GM19025 (cell line): ENCODE results near the gene UBE2F.
"Not testable (repeated sequence)": the region's sequence is repeated elsewhere in the genome, so short reads cannot be mapped to it uniquely, and the experiment has no call there.

ENCODE experiments used
- ATAC-seq: cut with Tn5 transposase; IDR thresholded peaks from one replicate; pipeline ENCODE4 v1.9.1; 2021; ENCODE audit warnings: mild to moderate bottlenecking, low read depth, moderate library complexity; ENCODE audit not compliant: unreplicated experiment

UBE2F gene

DNA sequence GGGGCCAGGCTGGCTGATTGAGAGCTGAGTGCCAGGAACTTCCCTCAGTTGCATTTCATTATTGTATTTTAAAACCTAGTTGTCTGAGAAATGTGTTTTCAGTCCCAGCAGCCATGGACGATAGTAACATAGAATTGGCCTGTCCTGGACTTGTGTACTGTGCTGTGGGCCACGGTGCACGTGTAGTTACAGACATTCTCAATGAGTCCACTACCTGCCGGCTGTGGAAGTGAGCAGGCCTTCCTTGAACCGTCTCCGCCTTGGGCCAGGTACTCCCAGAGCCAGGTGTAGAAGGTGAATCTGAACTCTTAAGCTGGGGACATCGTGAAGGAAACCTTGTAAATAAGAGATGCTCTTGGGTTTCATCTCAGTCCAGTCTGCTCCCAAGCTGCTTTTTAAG, 47.0 kb downstream of the UBE2F start:
- no peak for ATAC-seq

DNA sequence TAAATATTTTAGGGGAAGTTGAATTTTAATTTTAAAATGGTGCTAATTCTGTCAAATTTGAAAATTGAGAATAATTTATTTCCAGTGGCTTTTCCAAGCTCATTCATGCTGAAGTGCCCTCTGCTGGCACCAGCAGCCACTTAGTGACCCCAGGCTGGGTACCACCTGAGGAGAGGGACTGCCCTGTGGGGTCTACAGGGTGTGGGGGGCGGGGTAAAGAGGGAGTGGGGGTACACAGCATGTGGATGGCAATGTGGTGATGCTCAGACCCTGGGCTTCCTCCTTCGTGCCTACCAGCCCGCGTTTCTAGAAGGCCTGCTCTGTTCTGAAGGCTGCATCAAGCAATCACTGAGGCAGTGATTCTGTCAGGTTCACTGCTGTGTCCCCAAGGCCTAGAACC, 48.9 kb downstream of the UBE2F start:
- ATAC-seq = no peak

DNA sequence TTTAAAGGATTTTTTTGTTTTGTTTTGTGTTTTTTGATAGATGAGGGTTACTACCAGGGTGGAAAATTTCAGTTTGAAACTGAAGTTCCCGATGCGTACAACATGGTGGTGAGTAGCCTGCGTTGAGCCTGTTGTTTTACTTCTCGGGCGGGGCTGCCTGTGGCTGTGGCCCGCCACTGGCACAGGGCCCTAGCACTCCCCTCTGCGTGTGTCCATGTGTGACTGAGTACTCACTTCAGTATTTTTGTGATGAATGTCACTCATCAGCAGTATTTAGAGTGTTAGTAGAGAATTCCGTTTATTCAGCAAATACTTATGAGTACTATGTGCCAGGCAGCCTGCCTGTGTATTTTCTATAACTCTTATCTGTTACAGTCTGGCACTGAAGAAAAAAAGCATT, 49.7 kb downstream of the UBE2F start:
- no peak for ATAC-seq

DNA sequence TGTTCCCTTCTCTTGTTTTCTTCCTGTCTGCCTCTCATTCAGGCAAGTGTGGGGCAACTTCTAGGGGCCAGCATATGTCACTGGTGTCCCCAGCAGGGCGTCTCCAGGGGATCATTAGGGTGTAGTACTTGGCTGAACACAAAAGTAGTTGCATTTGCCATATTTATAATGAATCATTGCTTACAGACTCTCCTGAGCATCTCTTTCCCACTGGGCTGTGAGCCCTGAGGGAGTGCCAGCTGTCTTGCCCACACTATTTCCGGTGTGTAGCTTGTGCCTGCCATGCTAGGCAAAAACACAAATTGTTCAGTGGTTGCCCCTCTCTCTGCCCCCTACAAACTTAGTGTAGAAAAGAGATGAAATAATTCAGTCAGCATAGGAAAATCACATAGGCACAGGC, 53.1 kb downstream of the UBE2F start:
- ATAC-seq = no peak

DNA sequence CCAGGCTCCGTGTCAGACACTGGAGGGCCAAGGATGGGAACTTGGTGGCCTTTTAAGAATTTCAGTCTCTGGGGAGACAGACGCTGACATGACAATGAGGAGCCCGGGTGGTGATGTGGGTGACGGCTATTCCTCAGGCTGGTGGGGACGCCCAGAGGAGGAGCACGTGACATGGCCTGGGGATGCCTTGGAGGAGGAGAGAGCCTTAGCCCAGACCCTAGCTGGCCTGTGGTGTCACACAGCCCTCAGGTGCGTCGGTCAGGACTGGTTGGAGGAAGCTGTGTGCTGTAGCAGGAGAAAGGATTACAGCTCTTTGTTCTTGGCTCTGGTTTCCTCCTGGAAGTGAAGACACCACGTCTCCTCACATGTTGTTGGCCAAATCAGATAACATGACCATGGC, 54.0 kb downstream of the UBE2F start:
- no peak for ATAC-seq

DNA sequence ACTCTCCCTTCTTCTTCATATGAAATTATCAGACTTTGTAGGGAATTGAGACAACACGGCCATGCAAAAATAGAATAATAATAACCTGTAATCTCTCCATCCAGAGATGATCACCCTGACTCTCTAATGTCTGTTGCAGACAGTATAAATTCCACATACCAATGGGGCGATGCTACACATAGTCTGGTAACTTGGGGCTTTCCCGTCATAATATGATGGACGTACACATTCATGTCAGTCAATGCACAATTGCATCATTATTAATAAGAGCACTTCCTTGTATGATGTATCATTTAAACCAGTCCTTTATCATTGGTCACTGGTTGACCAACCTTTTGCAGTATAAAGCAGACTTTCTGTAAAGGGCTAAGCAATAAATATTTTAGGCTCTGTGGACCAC, 54.5 kb downstream of the UBE2F start:
- no peak for ATAC-seq

DNA sequence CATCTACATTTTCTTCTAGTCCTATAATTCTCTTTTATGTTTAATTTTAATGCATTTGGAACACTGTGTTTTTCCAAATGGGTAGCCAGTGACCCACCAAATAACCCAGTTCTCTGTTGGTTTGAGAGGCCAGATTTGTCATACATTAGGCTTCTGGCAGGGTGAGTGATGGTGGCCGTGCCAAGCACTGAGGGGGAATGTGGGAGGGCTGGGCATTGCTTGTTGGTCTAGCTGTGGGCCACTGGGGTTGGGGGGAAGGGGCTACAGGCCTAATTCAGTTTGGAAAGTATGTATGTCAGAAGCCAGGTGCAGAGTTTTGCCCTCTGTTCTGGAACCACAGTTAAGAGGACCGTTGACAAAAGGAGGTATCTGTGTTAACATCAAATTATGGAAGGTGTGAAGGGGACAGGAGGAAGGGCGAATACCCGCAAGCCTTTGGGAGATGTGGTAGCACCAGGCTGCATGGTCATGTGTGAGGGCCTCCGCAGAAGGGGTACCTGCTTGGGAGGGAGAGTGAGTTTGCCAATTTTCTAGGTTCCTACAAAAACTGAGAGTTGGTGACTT, 55.9 kb downstream of the UBE2F start:
- no peak for ATAC-seq

DNA sequence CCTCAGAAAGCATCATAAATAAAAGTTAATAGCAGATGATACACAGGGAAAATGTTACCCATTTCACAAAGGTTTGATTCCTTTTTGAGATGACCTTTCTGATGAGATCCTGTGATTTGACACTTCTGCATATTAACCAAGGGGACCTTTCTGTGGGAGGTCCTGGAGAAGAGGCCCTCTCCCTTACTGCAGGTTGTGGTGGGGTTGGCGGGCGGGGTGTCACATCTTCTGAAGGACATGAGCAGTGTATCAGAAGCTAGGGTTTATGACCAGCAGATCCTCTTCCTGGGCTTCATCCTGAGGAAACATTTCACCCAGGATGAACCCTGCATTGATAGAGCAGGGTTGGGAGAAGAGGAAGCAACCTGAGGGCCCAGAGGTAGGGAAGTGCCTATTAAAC, 56.8 kb downstream of the UBE2F start:
- no peak for ATAC-seq

DNA sequence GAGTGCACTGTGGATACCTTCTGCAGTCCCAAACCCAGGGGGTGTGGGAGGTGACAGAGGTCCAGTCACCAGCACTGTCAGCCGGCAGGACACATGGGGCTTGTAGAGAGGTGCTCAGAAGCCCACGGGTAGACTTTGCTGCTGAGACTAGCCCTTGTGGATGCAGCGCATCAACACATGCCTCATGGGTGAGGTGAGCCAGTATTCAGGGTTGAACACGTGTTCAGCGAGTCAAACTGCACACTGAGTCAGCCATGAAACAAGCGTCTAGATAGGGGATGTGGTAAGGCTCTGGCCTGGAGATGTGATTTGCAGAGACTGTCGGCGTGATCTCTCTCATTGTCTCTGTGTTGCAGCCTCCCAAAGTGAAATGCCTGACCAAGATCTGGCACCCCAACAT, 58.2 kb downstream of the UBE2F start:
- no peak for ATAC-seq

DNA sequence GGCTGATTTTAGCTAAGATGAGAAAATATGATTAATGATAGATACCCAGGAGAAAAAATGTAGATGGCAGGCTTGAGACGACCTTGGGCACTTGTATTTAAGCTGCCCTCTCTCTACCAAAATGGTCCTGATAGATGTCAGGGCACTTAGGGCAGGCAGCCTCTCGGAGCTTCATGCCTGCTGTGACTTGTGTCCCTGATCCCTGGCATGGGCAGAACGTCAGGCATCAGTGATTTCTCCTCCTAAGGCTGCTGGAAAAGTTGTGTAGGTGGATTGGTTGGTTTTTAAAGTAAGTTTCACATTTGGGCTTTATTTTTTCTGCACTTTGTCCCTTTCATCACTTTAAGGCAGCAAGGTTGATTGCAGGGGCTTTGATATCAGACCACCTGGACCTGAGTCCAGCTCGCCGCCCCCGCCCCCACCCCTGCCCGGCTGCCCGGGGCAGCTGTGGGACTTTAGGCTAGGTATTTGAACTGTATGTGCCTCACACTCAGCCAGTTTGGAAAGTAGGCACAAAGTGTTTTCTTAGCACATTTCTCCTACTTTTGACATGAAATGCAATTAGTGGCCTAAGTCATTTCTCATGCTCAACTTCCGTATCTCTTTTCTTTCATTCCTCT, 59.0 kb downstream of the UBE2F start:
- no peak for ATAC-seq

DNA sequence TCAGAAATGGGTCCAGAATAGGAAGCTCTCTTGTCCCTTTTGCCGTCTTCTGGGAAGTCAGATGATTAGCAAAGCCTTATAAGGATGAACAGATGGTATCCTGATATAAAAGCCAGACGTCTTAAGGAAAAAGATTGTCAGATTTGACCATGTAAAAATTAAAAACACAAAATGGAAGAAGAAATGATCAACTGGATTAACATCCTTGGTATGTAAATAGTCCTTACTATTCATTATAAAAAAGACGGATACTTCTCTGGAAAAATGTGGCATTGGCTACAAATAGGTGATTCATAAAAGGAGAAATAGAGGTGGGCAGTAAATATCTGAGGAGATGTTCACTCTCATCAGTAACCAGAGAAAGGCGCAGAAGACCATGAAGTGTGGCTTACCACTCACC, 60.2 kb downstream of the UBE2F start:
- ATAC-seq = no peak

DNA sequence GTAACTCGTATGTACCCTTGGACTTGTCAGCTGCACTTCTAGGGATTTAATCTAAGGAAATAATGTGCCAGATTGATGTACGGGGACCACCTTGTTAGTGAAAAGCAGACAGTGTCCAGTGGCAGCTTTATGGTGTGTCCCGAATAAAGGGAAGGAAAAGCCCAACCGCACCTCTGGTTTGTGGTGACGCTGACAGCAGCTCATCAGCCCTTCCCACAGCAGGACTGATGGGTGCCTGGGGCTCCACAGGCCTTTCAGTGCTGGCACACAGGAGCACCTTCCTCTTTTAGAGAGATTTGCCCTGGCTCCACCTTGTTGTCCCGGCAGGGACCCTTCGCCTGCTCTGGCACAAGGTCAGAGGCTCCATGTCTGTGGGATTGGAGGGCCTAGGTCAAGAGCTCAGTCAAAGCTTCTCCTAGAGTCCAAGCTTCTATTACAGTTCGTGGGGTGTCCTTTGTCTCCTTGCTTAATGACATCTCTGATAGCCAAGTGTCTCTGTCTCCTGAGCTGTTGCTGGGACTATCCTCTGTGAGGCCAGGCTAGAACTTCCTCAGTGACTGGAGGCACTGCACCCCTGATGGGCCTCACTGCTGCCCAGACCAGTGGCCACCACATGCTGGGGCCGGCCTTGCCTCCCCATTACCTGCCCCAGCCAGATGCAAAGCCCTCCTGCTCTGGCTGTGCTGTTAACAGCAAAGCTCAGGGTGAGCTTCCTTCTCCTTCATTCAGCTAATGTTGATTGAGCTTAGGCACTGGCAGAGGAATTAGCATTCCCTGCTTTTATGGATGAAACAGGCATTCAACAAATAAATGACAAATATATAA, 61.0 kb downstream of the UBE2F start:
- ATAC-seq = no peak

DNA sequence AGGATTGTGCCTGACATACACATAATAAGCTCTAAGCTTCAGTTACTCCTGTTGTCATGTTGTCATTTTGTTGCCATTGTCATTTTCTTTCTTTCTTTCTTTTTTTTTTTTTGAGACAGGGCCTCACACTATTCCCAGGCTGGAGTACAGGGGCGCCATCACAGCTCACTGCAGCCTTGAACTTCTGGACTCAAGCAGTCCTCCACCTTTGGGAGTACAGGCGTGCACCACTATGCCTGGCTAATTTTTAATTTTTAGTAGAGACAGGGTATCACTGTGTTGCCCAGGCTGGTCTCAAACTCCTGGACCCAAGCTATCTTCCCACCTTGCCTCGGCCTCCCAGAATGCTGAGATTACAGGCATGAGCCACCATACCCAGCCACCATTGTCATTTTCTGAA, 63.0 kb downstream of the UBE2F start:
- ATAC-seq = no peak

DNA sequence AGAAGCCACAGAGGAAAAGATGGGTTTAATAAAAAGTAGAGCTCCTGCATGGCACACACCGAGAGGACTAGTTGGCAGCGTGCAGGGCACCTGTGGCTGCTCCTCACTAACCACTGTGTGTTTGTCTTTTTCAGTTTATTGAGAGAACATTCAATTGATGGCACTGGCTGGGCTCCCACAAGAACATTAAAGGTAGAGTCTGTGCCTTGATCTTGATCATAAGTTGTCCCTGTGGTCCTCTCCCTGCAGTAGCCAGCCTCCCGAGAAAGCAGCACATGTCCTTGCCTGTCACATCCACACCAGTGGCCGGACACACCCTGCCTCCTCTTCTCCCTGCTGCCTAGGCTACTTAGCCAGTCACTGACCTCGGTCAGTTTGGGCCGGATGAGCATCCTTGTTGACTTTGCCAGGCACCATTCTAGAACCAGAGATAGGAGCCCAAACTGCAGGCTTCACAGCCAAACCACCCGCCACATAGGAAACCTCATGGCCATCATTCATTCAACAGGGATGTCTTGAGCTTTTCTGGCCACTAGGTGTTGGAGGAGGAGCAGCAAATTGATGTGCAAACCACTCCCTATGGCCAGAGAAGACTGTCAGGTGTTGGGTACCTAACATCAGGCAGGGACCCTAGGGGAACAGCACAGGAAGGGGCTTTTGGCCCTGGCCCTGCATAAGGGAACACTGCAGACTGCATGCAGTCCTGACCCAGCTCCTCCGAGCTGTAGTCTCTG, 63.8 kb downstream of the UBE2F start:
- ATAC-seq = no peak

DNA sequence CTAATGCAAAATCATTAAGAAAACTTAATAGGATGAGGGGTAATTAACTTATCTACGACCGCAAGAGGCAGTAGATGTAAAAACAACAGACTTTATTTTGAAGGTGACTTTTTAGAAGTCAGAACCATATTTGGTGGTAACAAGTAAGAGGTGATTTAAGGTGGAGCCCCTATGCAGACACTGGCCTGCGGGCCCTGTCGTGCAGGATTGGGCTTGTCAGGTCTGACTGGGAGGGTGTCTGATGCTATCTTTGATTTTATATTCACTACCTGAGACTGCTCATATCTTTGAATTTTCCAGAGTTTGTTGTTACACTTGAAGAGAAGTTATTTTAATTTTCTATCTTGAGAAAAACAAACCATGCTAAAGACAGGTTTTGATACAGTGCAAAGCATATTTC, 64.9 kb downstream of the UBE2F start:
- no peak for ATAC-seq

DNA sequence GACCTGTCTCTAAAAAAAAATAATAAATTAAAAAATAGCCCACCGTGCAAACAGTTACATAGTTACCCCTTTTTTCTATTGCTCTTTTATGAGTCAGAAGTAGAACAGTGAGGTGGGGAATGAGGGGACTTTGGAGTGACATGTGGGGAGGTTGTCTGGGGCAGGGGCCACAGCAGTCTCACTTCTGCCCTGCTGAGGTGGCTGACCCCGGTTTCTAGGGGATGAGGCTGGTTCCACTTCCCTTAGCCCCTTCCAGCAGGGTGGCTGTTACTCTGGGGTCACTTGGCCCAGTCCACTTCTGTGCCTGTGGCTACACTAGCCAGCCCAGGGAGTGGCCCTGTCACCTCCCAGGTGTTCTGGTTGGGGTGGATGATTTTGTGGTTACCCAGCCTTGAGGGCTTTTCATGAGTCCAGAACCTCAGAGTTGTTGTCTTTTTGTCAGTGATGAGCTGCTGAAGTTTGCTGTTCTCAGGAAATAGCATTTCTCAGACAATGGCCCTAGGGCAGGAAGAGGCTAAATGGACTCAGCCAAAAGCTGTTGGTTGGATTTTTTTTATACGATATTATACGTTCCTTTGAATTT, 66.0 kb downstream of the UBE2F start:
- no peak for ATAC-seq

DNA sequence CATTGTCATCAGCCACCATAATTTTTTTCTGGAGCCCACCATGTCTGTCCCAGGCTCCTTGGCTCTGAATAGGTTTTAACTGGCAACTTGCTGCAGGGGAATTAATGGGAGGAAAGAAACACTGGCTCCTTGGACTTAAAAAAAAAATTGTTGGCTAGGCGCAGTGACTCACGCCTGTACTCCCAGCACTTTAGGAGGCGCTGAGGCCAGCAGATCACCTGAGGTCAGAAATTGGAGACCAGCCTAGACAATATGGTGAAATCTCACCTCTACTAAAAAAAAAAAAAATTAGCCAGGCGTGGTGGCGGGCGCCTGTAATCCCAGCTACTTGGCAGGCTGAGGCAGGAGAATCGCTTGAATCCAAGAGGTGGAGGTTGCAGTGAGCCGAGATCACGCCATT, 67.2 kb downstream of the UBE2F start:
- not testable (repeated sequence) for ATAC-seq

DNA sequence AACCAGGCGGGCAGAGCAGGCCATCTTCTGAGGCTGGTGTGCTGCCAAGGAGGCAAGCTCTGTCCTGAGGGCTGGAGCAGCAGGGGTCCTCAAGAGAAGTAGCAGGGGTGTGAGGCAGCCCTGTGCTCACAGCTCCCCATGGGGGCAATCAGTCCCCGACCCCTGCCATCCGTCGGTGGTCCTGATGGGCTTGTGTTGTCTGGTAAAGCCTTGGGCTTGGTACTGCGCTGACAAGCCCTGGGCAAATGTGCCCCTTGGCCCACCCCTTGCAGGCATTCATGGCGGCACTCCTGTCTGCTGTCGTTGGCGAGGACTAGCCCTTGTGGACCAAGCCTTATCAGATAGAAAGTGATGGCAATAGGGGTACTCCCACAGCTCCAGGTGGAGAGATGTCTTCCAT, 71.4 kb downstream of the UBE2F start:
- no peak for ATAC-seq

DNA sequence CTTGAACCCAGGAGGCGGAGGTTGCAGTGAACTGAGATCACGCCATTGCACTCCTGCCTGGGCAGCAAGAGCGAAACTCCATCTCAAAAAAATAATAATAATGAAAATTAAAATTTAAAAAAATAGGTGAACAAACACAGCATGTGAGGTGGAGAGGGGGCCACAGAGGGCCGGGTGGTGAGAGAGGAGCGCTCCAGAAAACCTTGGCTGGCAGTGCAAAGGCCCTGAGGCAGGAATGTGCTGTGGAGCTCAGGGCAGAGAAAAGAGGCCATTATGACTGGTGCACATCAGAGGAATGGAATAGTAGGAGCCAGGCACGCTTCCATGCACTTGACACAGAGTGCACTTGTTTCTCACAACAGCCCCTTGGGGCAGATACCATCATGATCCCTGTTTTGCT, 72.3 kb downstream of the UBE2F start:
- no peak for ATAC-seq

DNA sequence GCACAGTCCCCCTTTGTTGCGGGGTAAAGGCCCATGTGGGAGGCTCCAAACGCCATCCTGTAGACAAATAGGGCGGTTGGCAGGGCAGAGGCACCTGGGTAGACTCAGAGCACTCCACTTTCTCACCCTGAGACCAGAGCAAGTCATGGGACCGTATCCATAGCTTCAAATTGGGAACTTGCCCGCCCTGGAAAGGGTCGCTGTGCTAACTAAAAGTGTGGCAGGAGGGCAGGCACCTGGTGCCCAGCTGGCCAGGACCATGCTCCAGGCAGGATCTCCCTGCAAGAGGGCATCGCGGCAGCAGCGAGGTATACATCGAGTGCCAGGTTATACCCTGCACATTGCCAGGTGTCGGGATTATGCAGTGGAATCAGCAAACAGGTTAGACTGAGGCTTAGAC, 73.2 kb downstream of the UBE2F start:
- ATAC-seq = no peak

DNA sequence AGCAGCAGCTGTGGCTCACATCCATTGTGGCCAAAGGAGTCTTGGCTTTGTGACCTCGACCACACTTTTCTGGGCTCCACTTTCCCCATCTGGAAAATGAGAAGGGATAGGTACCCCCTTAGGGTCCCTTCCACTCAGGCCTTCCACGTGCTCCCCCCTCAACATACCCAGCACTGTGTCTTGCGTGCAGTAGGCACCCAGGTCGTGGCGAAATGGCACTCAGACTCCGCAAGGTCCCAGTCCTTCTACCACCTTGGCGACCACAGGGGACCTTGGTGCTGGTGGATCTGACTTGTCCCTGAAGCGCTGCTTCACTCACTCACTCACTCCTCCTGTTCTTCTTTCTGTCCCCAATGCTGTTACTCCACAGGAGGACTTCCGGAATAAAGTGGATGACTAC, 74.1 kb downstream of the UBE2F start:
- no peak for ATAC-seq
